Uterus (tissue), 2 donors: ENCODE results near the gene CLIC1.

Experiments used
- POLR2A ChIP-seq, 2 donors: fragments of 450-650 bp; IDR thresholded peaks; one replicate each; pipeline ENCODE4 v1.6.1; 2016; ENCODE audit warnings: antibody characterized with exemption in 2 of 2, mild to moderate bottlenecking in 1 of 2, moderate library complexity in 1 of 2
- TF ChIP-seq, protein P1 (sequence below), 4 experiments: fragments of 200-600 bp in 2 of 4; fragments of 450-650 bp in 2 of 4; sonication (generic) in 2 of 4; IDR thresholded peaks; one replicate each; pipeline ENCODE4 v1.5.1; 2016 to 2019; ENCODE audit warnings: antibody characterized with exemption in 4 of 4, mild to moderate bottlenecking in 2 of 4, moderate library complexity in 1 of 4

- TF ChIP-seq, protein P1, sequence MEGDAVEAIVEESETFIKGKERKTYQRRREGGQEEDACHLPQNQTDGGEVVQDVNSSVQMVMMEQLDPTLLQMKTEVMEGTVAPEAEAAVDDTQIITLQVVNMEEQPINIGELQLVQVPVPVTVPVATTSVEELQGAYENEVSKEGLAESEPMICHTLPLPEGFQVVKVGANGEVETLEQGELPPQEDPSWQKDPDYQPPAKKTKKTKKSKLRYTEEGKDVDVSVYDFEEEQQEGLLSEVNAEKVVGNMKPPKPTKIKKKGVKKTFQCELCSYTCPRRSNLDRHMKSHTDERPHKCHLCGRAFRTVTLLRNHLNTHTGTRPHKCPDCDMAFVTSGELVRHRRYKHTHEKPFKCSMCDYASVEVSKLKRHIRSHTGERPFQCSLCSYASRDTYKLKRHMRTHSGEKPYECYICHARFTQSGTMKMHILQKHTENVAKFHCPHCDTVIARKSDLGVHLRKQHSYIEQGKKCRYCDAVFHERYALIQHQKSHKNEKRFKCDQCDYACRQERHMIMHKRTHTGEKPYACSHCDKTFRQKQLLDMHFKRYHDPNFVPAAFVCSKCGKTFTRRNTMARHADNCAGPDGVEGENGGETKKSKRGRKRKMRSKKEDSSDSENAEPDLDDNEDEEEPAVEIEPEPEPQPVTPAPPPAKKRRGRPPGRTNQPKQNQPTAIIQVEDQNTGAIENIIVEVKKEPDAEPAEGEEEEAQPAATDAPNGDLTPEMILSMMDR (IDR thresholded peaks at IDR 0.05): no peak
- TF ChIP-seq POLR2A (IDR thresholded peaks at IDR 0.05): no peak
These were observed 44.3 kb upstream of the CLIC1 start for GRCh38 chr6:31780507-31781243.
